Subcutaneous abdominal adipose tissue (tissue), 5 donors: ENCODE results near the gene OR52W1.
A peak's percentile ranks its signal among the peaks of the same experiment; 100 is the strongest.

Experiments
- H3K27ac ChIP-seq: one replicate; pipeline ENCODE4 v1.7.0; 2013; ENCODE audit warnings: low read depth, mild to moderate bottlenecking, inconsistent platforms, low read length, moderate library complexity
- H3K27me3 ChIP-seq, 5 donors: one replicate each; pipeline ENCODE4 v1.7.0; 2013; ENCODE audit warnings: low read length in 5 of 5, inconsistent platforms in 1 of 5; ENCODE audit not compliant: control insufficient read depth in 5 of 5, insufficient read depth in 4 of 5
- H3K36me3 ChIP-seq, 5 donors: one replicate each; pipeline ENCODE4 v1.7.0; 2013; ENCODE audit warnings: low read length in 5 of 5; ENCODE audit not compliant: control insufficient read depth in 5 of 5, insufficient read depth in 5 of 5
- H3K4me1 ChIP-seq, 5 donors: one replicate each; pipeline ENCODE4 v1.7.0; 2013; ENCODE audit warnings: low read length in 5 of 5, mild to moderate bottlenecking in 3 of 5, moderate library complexity in 1 of 5; ENCODE audit not compliant: control insufficient read depth in 5 of 5, insufficient read depth in 5 of 5
- H3K4me3 ChIP-seq, 5 donors: one replicate each; pipeline ENCODE4 v1.7.0; 2013; ENCODE audit warnings: low read length in 5 of 5, low read depth in 1 of 5
- H3K9ac ChIP-seq, 5 donors: one replicate each; pipeline ENCODE4 v1.7.0; 2013; ENCODE audit warnings: low read length in 5 of 5, mild to moderate bottlenecking in 4 of 5, moderate library complexity in 3 of 5
- H3K9me3 ChIP-seq, 5 donors: one replicate each; pipeline ENCODE4 v1.7.0; 2013; ENCODE audit warnings: low read length in 5 of 5; ENCODE audit not compliant: control insufficient read depth in 5 of 5
- donor health status: healthy.
- donor health status: healthy.
- donor health status: healthy.
- donor health status: healthy.
- donor health status: healthy.

The OR52W1 gene

DNA sequence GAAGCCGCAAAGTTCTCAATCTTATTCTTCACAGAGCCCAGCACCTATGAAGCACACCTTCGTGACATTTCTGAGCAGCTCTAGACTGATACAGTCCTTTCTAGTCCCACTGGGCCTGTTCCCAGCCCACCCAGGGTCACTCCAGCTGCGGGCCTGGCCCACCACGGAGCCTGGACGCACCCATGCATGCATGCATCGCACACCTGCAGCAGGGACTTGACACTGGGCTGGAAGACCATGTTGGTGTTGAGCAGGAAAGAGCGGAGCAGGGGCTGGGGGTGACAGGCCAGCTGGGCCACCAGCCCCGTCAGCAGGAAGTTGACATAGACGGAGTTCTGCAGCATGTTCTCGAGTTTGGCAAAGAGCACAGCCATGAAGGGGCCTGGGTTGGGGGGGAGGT, 15.5 kb downstream of the OR52W1 start:
- H3K9ac ChIP-seq = no peak overlapping the region
- H3K4me1 ChIP-seq = peaks cover under 1 to 8% (median 5%) of the 10 kb centered on the region in 5 donors
- peaks cover 32 to 99% (median 83%) of the 10 kb centered on the region in 5 donors for H3K36me3 ChIP-seq
- H3K27me3 ChIP-seq = no peaks in the 10 kb centered on the region
- no peak overlapping the region for H3K27ac ChIP-seq
- no peaks in the 10 kb centered on the region for H3K9me3 ChIP-seq
- no peak overlapping the region for H3K4me3 ChIP-seq

DNA sequence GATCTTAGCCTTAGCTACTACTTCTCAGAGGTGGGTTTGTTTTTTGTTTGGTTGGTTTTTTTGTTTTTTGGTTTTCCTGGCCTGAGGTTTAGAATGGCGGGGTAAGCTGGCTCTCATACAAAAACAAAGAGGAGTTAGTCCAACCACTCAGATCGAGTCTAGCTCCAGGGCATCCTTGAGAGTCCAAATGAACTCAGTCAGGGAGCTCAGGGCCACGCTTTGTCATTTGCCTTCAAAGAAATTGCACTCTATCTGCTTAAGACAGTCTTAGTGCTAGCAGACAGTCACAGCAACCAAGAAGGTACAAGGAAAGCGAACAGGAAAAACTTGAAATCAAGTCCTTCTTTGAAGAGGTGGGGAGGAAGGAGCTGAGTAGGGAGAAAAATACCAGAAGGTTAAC, 17.5 kb downstream of the OR52W1 start:
- Histone ChIP-seq H3K9ac (no peak overlapping the region), H3K27me3 (no peaks in the 10 kb centered on the region), H3K36me3 (peaks cover 48 to 91% (median 67%) of the 10 kb centered on the region in 5 donors), H3K4me1 (peaks cover 3 to 17% (median 9%) of the 10 kb centered on the region in 5 donors), H3K9me3 (no peaks in the 10 kb centered on the region), H3K4me3 (no peak overlapping the region), H3K27ac (no peak overlapping the region)

DNA sequence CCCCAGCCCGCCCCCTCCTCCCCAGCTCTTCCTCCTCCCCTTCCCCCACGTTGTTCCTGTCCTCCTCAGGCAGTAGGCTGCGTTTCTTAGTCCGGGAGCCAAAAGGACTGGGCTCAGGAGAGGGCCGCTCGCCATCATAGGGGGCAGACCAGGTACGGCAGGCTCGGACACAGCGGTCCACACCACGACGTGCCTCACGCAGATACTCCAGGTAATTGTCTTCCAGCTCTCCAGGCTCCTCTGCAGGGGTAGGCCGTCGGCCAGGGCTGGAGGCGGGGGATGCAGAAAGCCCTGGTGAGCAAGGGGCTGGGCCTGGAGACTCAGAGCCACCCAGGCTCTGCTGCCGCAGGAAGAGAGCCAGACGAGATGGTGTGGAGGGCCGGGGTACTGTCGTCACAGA, 18.7 kb downstream of the OR52W1 start:
- H3K36me3 ChIP-seq = peaks cover 54 to 91% (median 67%) of the 10 kb centered on the region in 5 donors
- peaks cover 3 to 17% (median 9%) of the 10 kb centered on the region in 5 donors for H3K4me1 ChIP-seq
- H3K9ac ChIP-seq = no peak overlapping the region
- H3K4me3 ChIP-seq = no peak overlapping the region
- no peaks in the 10 kb centered on the region for H3K9me3 ChIP-seq
- H3K27me3 ChIP-seq = no peaks in the 10 kb centered on the region
- no peak overlapping the region for H3K27ac ChIP-seq

DNA sequence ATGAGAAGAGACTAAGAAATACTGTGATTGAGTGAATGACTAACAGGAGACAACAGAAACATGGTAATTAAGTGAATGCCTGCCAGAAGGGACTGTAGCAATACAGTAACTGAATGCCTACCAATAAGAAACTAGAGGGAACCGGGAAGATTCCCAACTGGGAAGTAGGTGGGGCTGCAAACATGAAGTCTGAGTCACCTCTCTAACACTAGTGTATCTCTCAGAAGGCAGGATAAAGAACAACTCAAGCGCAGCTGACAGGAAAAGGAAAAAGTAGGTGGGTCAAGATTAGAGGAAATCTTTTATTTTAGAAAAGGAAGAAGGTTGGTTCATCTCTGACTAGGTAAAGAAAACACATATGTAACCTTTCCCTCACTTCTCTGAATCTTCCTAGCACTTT, 20.3 kb downstream of the OR52W1 start:
- Histone ChIP-seq H3K36me3 (peaks cover 43 to 92% (median 67%) of the 10 kb centered on the region in 5 donors), H3K27ac (peak overlapping the region; percentile 74), H3K4me1 (peaks cover 3 to 18% (median 12%) of the 10 kb centered on the region in 5 donors)

DNA sequence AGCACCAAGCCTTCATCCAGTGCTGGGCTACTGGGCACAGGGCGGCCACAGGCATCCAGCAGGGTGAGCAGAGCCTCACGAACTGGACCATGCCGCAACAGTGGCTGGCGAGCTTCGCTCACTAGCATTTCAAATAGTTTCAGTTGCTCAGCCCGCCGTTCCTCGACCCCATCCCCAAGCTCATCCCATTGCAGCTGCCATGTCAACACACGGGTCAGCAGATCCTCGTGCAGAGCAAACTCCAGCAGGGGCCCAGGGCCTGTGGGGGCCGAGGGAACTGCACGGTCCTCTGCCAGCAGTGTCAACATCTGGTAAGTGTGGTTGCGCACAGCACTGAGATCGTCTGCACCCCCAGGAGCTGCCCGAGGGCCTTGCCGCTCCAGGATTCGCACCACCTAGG, 24.8 kb downstream of the OR52W1 start:
- peaks cover 3 to 36% (median 27%) of the 10 kb centered on the region in 5 donors for H3K4me1 ChIP-seq
- H3K4me3 ChIP-seq = no peak overlapping the region
- H3K36me3 ChIP-seq = peaks cover 24 to 50% (median 28%) of the 10 kb centered on the region in 5 donors
- H3K9me3 ChIP-seq = no peaks in the 10 kb centered on the region
- H3K9ac ChIP-seq = no peak overlapping the region
- no peak overlapping the region for H3K27ac ChIP-seq
- H3K27me3 ChIP-seq = no peaks in the 10 kb centered on the region

More for the DNA sequence above, 20.3 kb downstream of the OR52W1 start:
- H3K27me3 ChIP-seq = no peaks in the 10 kb centered on the region
- H3K9ac ChIP-seq = peak overlapping the region in 3 of 5 donors; percentile 3 to 38 (median 6)
- H3K4me3 ChIP-seq = no peak overlapping the region
- H3K9me3 ChIP-seq = no peaks in the 10 kb centered on the region

DNA sequence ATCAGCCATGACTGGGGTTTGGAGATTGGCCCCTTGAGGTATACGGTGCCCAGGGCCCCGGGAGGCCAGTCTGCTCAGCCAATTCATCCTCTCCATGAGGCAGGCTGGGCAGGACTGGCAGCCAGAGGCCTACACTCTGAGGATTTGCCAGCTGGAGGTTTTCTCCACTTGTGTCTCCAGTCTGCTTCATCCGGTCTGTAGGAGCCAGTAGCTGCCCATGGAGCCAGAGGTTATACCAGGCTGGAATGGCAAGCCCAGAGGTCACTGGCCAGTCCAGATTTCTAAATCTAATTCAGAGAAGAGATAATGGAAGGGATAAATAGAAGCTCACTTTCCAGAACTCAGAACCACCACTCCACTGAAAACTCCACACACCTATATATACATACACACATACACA, 25.4 kb downstream of the OR52W1 start:
- peaks cover 3 to 31% (median 24%) of the 10 kb centered on the region in 5 donors for H3K4me1 ChIP-seq
- H3K27ac ChIP-seq = peak overlapping the region; percentile 8
- H3K9me3 ChIP-seq = no peaks in the 10 kb centered on the region
- peaks cover 24 to 44% (median 28%) of the 10 kb centered on the region in 5 donors for H3K36me3 ChIP-seq
- no peak overlapping the region for H3K4me3 ChIP-seq
- H3K9ac ChIP-seq = peak overlapping the region in 1 of 5 donors; percentile 18
- H3K27me3 ChIP-seq = no peaks in the 10 kb centered on the region

DNA sequence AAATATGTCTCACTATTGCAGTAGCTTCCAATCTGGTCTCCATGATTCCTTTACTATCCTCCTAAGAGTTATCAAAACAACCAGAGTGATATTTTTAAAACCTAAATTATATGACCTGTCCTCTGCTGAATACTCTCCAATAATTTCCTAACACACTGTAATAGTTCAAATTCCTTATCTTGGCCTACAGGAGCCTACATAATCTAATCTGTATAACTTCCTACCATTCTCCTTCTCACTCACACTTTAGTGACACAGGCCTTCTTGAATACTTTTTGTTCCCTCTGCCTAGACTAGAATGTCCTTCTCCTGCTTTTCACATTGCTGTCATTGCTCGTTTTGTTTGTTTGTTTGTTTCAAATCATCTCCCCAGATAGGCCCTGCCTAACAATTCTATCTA, 26.0 kb downstream of the OR52W1 start:
- peak overlapping the region; percentile 8 for H3K27ac ChIP-seq
- H3K9ac ChIP-seq = peak overlapping the region in 1 of 5 donors; percentile 18
- H3K4me1 ChIP-seq = peaks cover 0 to 31% (median 20%) of the 10 kb centered on the region in 5 donors
- no peak overlapping the region for H3K4me3 ChIP-seq
- H3K36me3 ChIP-seq = peaks cover 20 to 38% (median 28%) of the 10 kb centered on the region in 5 donors
- H3K27me3 ChIP-seq = no peaks in the 10 kb centered on the region
- H3K9me3 ChIP-seq = no peaks in the 10 kb centered on the region

DNA sequence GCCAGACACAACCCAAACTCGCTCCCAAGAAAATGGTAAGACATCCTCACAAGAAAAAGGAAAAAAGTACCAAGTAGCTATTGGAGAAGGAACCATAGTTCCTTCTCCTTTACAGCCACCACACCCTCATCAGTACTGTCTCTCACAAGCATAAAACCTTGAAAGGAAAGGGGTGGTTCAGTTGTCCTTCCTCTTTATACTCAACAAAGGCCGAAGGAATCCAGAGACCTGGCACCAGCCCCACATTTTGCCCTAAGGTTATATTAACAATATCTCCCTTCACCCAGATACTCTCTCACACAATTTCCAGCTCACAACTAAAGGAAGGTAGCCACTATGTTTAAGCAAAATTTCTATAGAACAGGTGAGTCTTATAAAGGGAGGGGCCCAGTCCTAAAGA, 26.9 kb downstream of the OR52W1 start:
- Histone ChIP-seq H3K4me3 (no peak overlapping the region), H3K4me1 (peaks cover 0 to 31% (median 20%) of the 10 kb centered on the region in 5 donors), H3K9ac (no peak overlapping the region), H3K9me3 (no peaks in the 10 kb centered on the region), H3K27ac (peak overlapping the region; percentile 8), H3K27me3 (no peaks in the 10 kb centered on the region), H3K36me3 (peaks cover 12 to 34% (median 27%) of the 10 kb centered on the region in 5 donors)

DNA sequence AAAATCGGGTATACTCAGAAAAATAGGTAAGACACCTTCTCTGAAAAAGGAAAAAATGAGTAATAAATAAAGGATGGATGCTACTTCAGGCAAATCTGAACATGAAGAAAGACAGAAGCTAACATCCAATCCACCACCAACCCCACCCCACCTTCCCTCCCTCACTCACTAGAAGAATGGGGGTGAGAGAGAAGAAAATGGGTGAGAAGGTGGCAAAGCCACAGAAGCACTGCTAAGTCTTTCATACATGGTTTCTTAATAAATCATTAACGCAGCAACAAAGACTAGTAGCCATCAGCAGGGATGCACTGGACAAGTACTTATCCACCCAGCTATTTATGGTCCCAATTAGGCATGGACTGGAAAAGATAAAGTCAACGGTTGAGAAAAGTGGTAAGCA, 29.5 kb downstream of the OR52W1 start:
- Histone ChIP-seq H3K4me3 (no peak overlapping the region), H3K36me3 (peaks cover 0 to 11% (median 7%) of the 10 kb centered on the region in 5 donors), H3K9me3 (no peaks in the 10 kb centered on the region), H3K9ac (no peak overlapping the region), H3K27me3 (no peaks in the 10 kb centered on the region), H3K27ac (no peak overlapping the region), H3K4me1 (peaks cover 0 to 34% (median 24%) of the 10 kb centered on the region in 5 donors)

DNA sequence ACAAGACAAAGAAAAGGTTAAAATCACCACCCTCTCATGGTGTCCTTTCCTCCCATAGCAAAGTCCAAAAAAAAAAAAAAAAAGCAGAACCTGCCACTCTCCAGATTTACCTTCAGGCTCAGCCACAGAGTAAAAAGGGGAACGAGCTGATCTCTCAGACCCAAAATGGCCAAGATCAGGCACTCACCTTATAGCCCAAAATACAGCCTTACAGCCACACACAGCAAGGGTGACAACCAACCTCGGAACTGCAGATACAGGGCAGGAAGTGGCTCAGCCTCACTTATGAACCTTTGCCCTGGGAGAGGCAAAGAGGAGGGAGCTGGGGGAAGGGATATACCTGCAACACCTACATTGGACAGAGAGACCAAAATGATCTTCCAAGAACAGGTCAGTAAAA, 30.9 kb downstream of the OR52W1 start:
- H3K4me1 ChIP-seq = peaks cover 0 to 37% (median 28%) of the 10 kb centered on the region in 5 donors
- no peaks in the 10 kb centered on the region for H3K9me3 ChIP-seq
- no peak overlapping the region for H3K27ac ChIP-seq
- H3K4me3 ChIP-seq = no peak overlapping the region
- no peaks in the 10 kb centered on the region for H3K27me3 ChIP-seq
- H3K9ac ChIP-seq = no peak overlapping the region
- peaks cover 0 to 2% (median 0%) of the 10 kb centered on the region in 5 donors for H3K36me3 ChIP-seq
